ENCODE measurements around the gene PTH1R. TPM values are rescaled to one million over a fixed set of nuclear protein-coding genes. Genes with fewer than 3 reads are reported as not detected.

The PTH1R gene
- polyA plus RNA-seq, 3 donors: not detected

DNA sequence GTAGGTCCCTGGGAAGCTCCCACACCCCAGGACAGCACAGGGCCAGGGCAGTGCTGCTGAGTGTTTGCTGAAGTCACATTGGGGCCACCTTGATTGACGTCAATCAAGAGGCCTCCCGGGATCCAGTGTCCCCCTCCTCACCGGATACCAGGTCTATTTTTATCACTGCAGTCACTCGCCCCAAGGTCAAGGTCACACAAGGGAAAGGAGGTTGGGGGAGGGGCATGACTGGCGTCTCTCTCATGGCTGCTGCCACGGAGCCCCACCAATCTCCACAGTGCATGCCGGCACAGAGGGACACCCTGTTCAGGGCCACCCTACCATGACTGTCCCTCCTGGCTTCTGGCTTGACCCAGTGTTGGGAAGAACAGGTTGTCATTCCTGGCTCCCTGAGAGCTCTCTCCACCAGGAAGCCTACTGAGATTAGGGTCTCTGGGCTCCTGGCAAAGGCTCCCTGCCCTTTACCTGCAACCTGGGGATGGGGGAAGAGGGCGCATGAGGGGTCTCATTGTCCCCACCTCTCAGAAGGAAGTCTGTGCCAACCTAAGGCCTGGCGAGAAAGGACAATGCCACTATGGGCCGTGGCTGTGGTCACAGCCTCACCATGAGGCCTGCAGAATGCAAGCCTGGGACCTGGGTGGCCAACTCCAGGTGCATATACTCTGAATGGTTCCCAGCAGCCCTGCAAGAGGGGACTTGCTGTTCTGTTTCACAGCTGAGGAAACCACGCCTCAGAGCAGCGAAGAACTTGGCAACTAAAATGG lies 15.7 kb upstream of the PTH1R start:
- no peak overlapping the region for H3K9ac ChIP-seq (ENCODE audit: insufficient read depth, low read length, poor library complexity, severe bottlenecking)
- intact Hi-C loops (cut with micrococcal nuclease): loop anchor here in 1 of 2 donors (10.0 kb wide), 1 partner anchor 453 kb away; no protein-coding TSS in a partner anchor

DNA sequence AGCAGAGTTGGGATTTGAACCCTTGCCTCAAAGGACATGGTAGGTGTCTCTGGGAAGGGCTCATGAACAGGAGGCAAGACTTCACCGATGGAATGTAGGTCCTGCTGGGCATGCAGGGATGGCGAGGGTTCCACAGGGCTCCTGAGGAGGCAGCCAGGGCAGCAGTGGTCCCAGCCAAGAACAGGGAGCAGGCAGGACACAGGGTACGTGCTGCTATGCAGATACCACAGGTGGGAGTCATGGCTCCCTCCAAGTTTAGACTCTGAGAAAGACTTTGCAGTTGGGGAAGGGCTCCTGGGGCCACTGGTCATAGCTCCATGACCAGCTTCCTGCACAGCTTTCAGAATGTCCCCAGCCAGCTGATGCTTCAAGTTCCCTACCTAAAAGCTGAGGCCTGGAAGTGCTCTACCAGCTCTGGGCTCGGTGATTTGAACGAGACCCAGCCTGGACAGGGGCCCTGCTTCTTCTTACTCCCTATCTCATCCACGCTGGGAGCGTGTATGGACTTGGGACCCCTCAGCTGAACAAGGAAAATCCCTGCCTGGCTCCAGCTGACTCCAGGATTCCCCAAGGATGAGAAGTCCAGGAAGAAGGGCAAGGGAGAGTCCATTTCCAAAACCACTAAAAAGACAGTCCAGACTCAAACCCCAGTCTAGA lies 15.0 kb upstream of the PTH1R start:
- no peaks in the 10 kb centered on the region for H3K9me3 Mint-ChIP-seq
- H3K4me3 Mint-ChIP-seq: no peak overlapping the region
- TF ChIP-seq, protein P1, sequence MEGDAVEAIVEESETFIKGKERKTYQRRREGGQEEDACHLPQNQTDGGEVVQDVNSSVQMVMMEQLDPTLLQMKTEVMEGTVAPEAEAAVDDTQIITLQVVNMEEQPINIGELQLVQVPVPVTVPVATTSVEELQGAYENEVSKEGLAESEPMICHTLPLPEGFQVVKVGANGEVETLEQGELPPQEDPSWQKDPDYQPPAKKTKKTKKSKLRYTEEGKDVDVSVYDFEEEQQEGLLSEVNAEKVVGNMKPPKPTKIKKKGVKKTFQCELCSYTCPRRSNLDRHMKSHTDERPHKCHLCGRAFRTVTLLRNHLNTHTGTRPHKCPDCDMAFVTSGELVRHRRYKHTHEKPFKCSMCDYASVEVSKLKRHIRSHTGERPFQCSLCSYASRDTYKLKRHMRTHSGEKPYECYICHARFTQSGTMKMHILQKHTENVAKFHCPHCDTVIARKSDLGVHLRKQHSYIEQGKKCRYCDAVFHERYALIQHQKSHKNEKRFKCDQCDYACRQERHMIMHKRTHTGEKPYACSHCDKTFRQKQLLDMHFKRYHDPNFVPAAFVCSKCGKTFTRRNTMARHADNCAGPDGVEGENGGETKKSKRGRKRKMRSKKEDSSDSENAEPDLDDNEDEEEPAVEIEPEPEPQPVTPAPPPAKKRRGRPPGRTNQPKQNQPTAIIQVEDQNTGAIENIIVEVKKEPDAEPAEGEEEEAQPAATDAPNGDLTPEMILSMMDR (IDR thresholded peaks at IDR 0.05): no peak
- Histone ChIP-seq H3K4me2 (replicated peaks; ENCODE audit: extremely low read depth, low read length, poor library complexity, severe bottlenecking) (no peak overlapping the region), H3K79me2 (ENCODE audit: insufficient read depth, low read length) (no peaks in the 10 kb centered on the region), H3K9ac (ENCODE audit: insufficient read depth, low read length, poor library complexity, severe bottlenecking) (no peak overlapping the region), H3K4me1 (ENCODE audit: control insufficient read depth in 1 of 2, insufficient read depth in 2 of 2, low read length in 2 of 2) (peaks cover 14 to 16% of the 10 kb centered on the region in 2 donors), H3K4me3 (replicated peaks in 1 of 3; ENCODE audit: low read depth in 2 of 3, low read length in 3 of 3) (no peak overlapping the region), H3K27me3 (ENCODE audit: control insufficient read depth in 2 of 2, insufficient read depth in 2 of 2, low read length in 2 of 2) (no peaks in the 10 kb centered on the region), H3K9me3 (replicated peaks in 1 of 2; ENCODE audit: control insufficient read depth in 1 of 2, insufficient read depth in 1 of 2, low read length in 2 of 2) (no peaks in the 10 kb centered on the region), H3K27ac (ENCODE audit: low read depth in 1 of 2, low read length in 2 of 2) (no peak overlapping the region), H4K20me1 (ENCODE audit: insufficient read depth, low read length) (no peaks in the 10 kb centered on the region), H2AFZ (ENCODE audit: insufficient read depth, low read depth, low read length, poor library complexity, severe bottlenecking) (no peak overlapping the region), H3K36me3 (replicated peaks in 1 of 2; ENCODE audit: control insufficient read depth in 1 of 2, insufficient read depth in 2 of 2, low read length in 2 of 2) (no peaks in the 10 kb centered on the region)
- peak overlapping the region in 1 of 7 donors; percentile 32 for H3K27ac Mint-ChIP-seq
- intact Hi-C loops (cut with micrococcal nuclease): loop anchor here in 1 of 2 donors (10.0 kb wide), 1 partner anchor 452 kb away; no protein-coding TSS in a partner anchor
- 97% methylated on average over 5 of the region's 7 CpGs for WGBS (ENCODE audit: insufficient coverage)
- H3K4me1 Mint-ChIP-seq: peaks cover 18% of the 10 kb centered on the region
- H3K36me3 Mint-ChIP-seq: no peaks in the 10 kb centered on the region
- H3K27me3 Mint-ChIP-seq (ENCODE audit: low read depth in 3 of 3): peaks cover 6 to 8% (median 7%) of the 10 kb centered on the region in 3 donors
- no peak for DNase-seq

More for the DNA sequence above, 15.7 kb upstream of the PTH1R start:
- Histone ChIP-seq H3K4me1 (ENCODE audit: control insufficient read depth in 1 of 2, insufficient read depth in 2 of 2, low read length in 2 of 2) (peaks cover 14 to 16% of the 10 kb centered on the region in 2 donors), H3K27me3 (ENCODE audit: control insufficient read depth in 2 of 2, insufficient read depth in 2 of 2, low read length in 2 of 2) (no peaks in the 10 kb centered on the region), H3K4me3 (replicated peaks in 1 of 3; ENCODE audit: low read depth in 2 of 3, low read length in 3 of 3) (no peak overlapping the region), H3K27ac (ENCODE audit: low read depth in 1 of 2, low read length in 2 of 2) (no peak overlapping the region), H4K20me1 (ENCODE audit: insufficient read depth, low read length) (no peaks in the 10 kb centered on the region), H3K9me3 (replicated peaks in 1 of 2; ENCODE audit: control insufficient read depth in 1 of 2, insufficient read depth in 1 of 2, low read length in 2 of 2) (no peaks in the 10 kb centered on the region), H3K36me3 (replicated peaks in 1 of 2; ENCODE audit: control insufficient read depth in 1 of 2, insufficient read depth in 2 of 2, low read length in 2 of 2) (no peaks in the 10 kb centered on the region), H3K79me2 (ENCODE audit: insufficient read depth, low read length) (no peaks in the 10 kb centered on the region), H3K4me2 (replicated peaks; ENCODE audit: extremely low read depth, low read length, poor library complexity, severe bottlenecking) (no peak overlapping the region), H2AFZ (ENCODE audit: insufficient read depth, low read depth, low read length, poor library complexity, severe bottlenecking) (no peak overlapping the region)
- WGBS (ENCODE audit: insufficient coverage): 94% methylated on average over 4 of the region's 12 CpGs
- Mint-ChIP-seq H3K36me3 (no peaks in the 10 kb centered on the region), H3K4me1 (peaks cover 18% of the 10 kb centered on the region), H3K27ac (peak overlapping the region in 1 of 7 donors; percentile 32), H3K9me3 (peaks cover 0 to 1% (median 0%) of the 10 kb centered on the region in 7 donors), H3K27me3 (ENCODE audit: low read depth in 3 of 3) (peaks cover 8% of the 10 kb centered on the region in 3 donors), H3K4me3 (no peak overlapping the region)
- no peak for DNase-seq
- TF ChIP-seq, protein P1 (IDR thresholded peaks at IDR 0.05): no peak
